WTC11 (cell line): Measurements from ENCODE around the gene CDH11. TPM values are rescaled to one million over a fixed set of nuclear protein-coding genes. Genes with fewer than 3 reads are reported as not detected.

Experiments
- ATAC-seq: fragments of 200-7000 bp; cut with Tn5 transposase; 2 replicates; pipeline ENCODE4 v1.10.0; 2021; ENCODE audit warnings: mild to moderate bottlenecking, moderate library complexity
- CTCF ChIA-PET: fragments of 300-600 bp; sonication (Branson Sonifier 250); formaldehyde crosslinking; loops from one replicate; lab custom pipeline; 2021; ENCODE audit warnings: antibody characterized with exemption; lab: Charles Lee
- POLR2A ChIA-PET: fragments of 350-600 bp; sonication (Branson Sonifier 250); formaldehyde crosslinking; loops from one replicate; lab custom pipeline; 2021; ENCODE audit warnings: antibody characterized with exemption; lab: Charles Lee
- DNase-seq: peaks from one replicate; pipeline ENCODE4 v3.0.0; 2021; ENCODE audit warnings: low spot score
- H3K27ac Mint-ChIP-seq: 2 replicates; pipeline ENCODE4 v1.8.0; 2021; ENCODE audit warnings: mixed read lengths
- H3K27me3 Mint-ChIP-seq: 2 replicates; pipeline ENCODE4 v1.8.0; 2021; ENCODE audit warnings: low read depth, mild to moderate bottlenecking, moderate library complexity, mixed read lengths
- H3K36me3 Mint-ChIP-seq: 2 replicates; pipeline ENCODE4 v1.8.0; 2021; ENCODE audit warnings: mixed read lengths
- H3K4me1 Mint-ChIP-seq: 2 replicates; pipeline ENCODE4 v1.8.0; 2022; ENCODE audit warnings: mixed read lengths
- H3K4me3 Mint-ChIP-seq: 2 replicates; pipeline ENCODE4 v1.8.0; 2021; ENCODE audit warnings: mild to moderate bottlenecking, moderate library complexity, mixed read lengths
- H3K9me3 Mint-ChIP-seq: 2 replicates; pipeline ENCODE4 v1.8.0; 2021; ENCODE audit warnings: mixed read lengths
- ARID4B ChIP-seq: sonication (generic); formaldehyde crosslinking; IDR thresholded peaks from 2 replicates; pipeline ENCODE4 v1.8.0; 2023; ENCODE audit warnings: missing genetic modification reagents, mild to moderate bottlenecking, borderline replicate concordance
- ATF6 ChIP-seq: sonication (generic); formaldehyde crosslinking; IDR thresholded peaks from 2 replicates; pipeline ENCODE4 v1.8.1; 2023; ENCODE audit warnings: mild to moderate bottlenecking, missing genetic modification reagents
- CBFB ChIP-seq: sonication (generic); formaldehyde crosslinking; IDR thresholded peaks from 2 replicates; pipeline ENCODE4 v1.8.1; 2022; ENCODE audit warnings: mild to moderate bottlenecking, low read depth, missing genetic modification reagents
- FOXJ3 ChIP-seq: sonication (generic); formaldehyde crosslinking; IDR thresholded peaks from 2 replicates; pipeline ENCODE4 v1.9.0; 2021; ENCODE audit warnings: missing genetic modification reagents, mild to moderate bottlenecking, borderline replicate concordance
- FOXK1 ChIP-seq: sonication (generic); formaldehyde crosslinking; IDR thresholded peaks from 2 replicates; pipeline ENCODE4 v1.8.0; 2022; ENCODE audit warnings: mild to moderate bottlenecking, moderate library complexity, missing genetic modification reagents
- FOXP4 ChIP-seq: sonication (generic); formaldehyde crosslinking; IDR thresholded peaks from 2 replicates; pipeline ENCODE4 v1.8.0; 2022; ENCODE audit warnings: mild to moderate bottlenecking, missing genetic modification reagents
- IRF2 ChIP-seq: sonication (generic); formaldehyde crosslinking; IDR thresholded peaks from 2 replicates; pipeline ENCODE4 v1.8.0; 2022; ENCODE audit warnings: low read depth, missing genetic modification reagents, borderline replicate concordance
- MAX ChIP-seq: sonication (generic); formaldehyde crosslinking; IDR thresholded peaks from 2 replicates; pipeline ENCODE4 v1.8.0; 2022; ENCODE audit warnings: mild to moderate bottlenecking, missing genetic modification reagents
- MLX ChIP-seq: sonication (generic); formaldehyde crosslinking; IDR thresholded peaks from 2 replicates; pipeline ENCODE4 v1.8.1; 2023; ENCODE audit warnings: mild to moderate bottlenecking, missing genetic modification reagents, moderate library complexity
- MYBL2 ChIP-seq: sonication (generic); formaldehyde crosslinking; IDR thresholded peaks from 2 replicates; pipeline ENCODE4 v1.8.1; 2023; ENCODE audit warnings: mild to moderate bottlenecking, moderate library complexity, missing genetic modification reagents
- NR1H2 ChIP-seq: sonication (generic); formaldehyde crosslinking; IDR thresholded peaks from 2 replicates; pipeline ENCODE4 v1.9.0; 2021; ENCODE audit warnings: mild to moderate bottlenecking, moderate library complexity, missing genetic modification reagents
- PRRX2 ChIP-seq: fragments of 250-450 bp; sonication (Bioruptor Pico); IDR thresholded peaks from 2 replicates; pipeline ENCODE4 v1.8.0; 2021; ENCODE audit warnings: mild to moderate bottlenecking
- STAT6 ChIP-seq: sonication (generic); formaldehyde crosslinking; conservative IDR thresholded peaks from 2 replicates; pipeline ENCODE4 v1.8.1; 2023; ENCODE audit warnings: mild to moderate bottlenecking, low read depth, missing genetic modification reagents, moderate library complexity
- TEAD1 ChIP-seq: sonication (generic); formaldehyde crosslinking; IDR thresholded peaks from 2 replicates; pipeline ENCODE4 v1.8.0; 2022; ENCODE audit warnings: mild to moderate bottlenecking, missing genetic modification reagents
- TP53 ChIP-seq: sonication (generic); formaldehyde crosslinking; IDR thresholded peaks from 2 replicates; pipeline ENCODE4 v1.8.1; 2023; ENCODE audit warnings: mild to moderate bottlenecking, missing genetic modification reagents
- ZBTB21 ChIP-seq: sonication (generic); formaldehyde crosslinking; IDR thresholded peaks from 2 replicates; pipeline ENCODE4 v1.8.1; 2023; ENCODE audit warnings: mild to moderate bottlenecking, missing genetic modification reagents, borderline replicate concordance
- ZMAT4 ChIP-seq: fragments of 250-450 bp; sonication (Bioruptor Pico); IDR thresholded peaks from 2 replicates; pipeline ENCODE4 v1.9.0; 2021; ENCODE audit warnings: mild to moderate bottlenecking
- total RNA-seq: library from RNA; stranded (reverse); gene quantifications from 3 replicates; pipeline ENCODE4 v1.2.3, GENCODE V29; 2021
- TF ChIP-seq, protein P1 (sequence below): fragments of 250-450 bp; sonication (Bioruptor Pico); IDR thresholded peaks from 2 replicates; pipeline ENCODE4 v1.8.0; 2021; ENCODE audit warnings: mild to moderate bottlenecking
- TF ChIP-seq, protein P2 (sequence below): sonication (generic); formaldehyde crosslinking; IDR thresholded peaks from 2 replicates; pipeline ENCODE4 v1.8.1; 2022; ENCODE audit warnings: mild to moderate bottlenecking, missing genetic modification reagents, moderate library complexity, borderline replicate concordance

The CDH11 gene
- total RNA-seq, 1 experiment from 2014 or later = 11.6 TPM

- TF ChIP-seq TP53 (CRISPR knock-in tag) = no peak
These were observed 26.9 kb upstream of the CDH11 start (continued) for GRCh38 chr16:65148804-65149203.

DNA sequence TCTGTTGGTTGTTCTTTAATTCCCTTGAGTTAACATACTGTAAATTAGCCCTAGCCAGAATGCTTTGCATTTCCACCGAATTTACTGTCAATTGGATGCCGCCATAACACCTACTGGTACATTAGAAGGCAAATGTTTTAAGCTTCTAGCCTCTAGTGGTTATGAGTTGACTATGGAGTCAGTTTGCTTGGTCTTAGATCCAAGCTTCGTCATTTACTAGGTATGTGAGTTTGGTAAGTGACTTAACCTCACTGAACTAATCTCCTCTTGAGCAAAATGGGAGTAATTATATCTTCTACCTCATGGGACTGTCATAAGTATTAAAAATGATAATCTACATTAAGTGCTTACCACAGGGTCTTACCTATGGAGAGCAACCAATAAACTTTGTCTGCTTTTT is 20.4 kb upstream of the CDH11 start:
- TF ChIP-seq FOXJ3 (CRISPR knock-in tag) (no peak), CBFB (no peak), MYBL2 (CRISPR knock-in tag) (no peak), STAT6 (no peak), IRF2 (CRISPR knock-in tag) (no peak), MLX (CRISPR knock-in tag) (no peak), FOXK1 (no peak), PRRX2 (no peak), ZMAT4 (no peak), ATF6 (no peak), ZBTB21 (CRISPR knock-in tag) (no peak), MAX (no peak), ARID4B (CRISPR knock-in tag) (no peak)
- ChIA-PET POLR2A (interaction anchor here (0.5 kb wide), 1 partner anchor 9 kb away, joined by 3 read pairs; no protein-coding TSS in a partner anchor), CTCF (no interaction called here)
- no peaks in the 10 kb centered on the region for H3K4me1 Mint-ChIP-seq
- DNase-seq (no peak), ATAC-seq (no peak)
- H3K27me3 Mint-ChIP-seq = no peaks in the 10 kb centered on the region; the same call in none of the 2 replicates
- H3K27ac Mint-ChIP-seq = no peak overlapping the region
- no peaks in the 10 kb centered on the region for H3K9me3 Mint-ChIP-seq
- H3K36me3 Mint-ChIP-seq = no peaks in the 10 kb centered on the region
- H3K4me3 Mint-ChIP-seq = no peak overlapping the region

DNA sequence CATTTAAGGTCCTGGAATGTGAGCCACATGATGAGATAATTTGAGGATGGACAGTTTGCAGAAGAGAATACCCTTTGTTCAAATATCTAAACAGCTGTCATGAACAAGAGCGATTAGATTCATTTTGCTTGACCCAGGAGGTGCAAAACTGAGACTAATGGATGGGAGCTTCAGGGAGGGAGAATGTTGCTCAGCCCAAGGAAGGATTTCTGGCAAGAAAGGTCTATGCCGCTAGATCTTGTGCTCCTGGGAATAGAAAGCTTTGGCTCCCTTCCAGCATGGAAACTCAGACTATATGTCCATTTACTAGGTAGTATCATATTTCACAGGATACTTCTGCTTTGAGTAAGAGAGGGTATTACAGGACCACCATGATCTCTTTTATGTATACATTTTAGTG is 14.8 kb upstream of the CDH11 start:
- H3K27me3 Mint-ChIP-seq = peaks cover 7% of the 10 kb centered on the region; the same call in 1 of the 2 replicates
- H3K4me3 Mint-ChIP-seq = no peak overlapping the region
- H3K36me3 Mint-ChIP-seq = no peaks in the 10 kb centered on the region
- ChIA-PET POLR2A (no interaction called here), CTCF (no interaction called here)
- H3K9me3 Mint-ChIP-seq = no peaks in the 10 kb centered on the region
- DNase-seq (no peak), ATAC-seq (no peak)
- no peak overlapping the region for H3K27ac Mint-ChIP-seq
- no peaks in the 10 kb centered on the region for H3K4me1 Mint-ChIP-seq
- no peak for TF ChIP-seq FOXP4 (CRISPR knock-in tag)
- TF ChIP-seq FOXK1 = no peak
- TF ChIP-seq, protein P1, sequence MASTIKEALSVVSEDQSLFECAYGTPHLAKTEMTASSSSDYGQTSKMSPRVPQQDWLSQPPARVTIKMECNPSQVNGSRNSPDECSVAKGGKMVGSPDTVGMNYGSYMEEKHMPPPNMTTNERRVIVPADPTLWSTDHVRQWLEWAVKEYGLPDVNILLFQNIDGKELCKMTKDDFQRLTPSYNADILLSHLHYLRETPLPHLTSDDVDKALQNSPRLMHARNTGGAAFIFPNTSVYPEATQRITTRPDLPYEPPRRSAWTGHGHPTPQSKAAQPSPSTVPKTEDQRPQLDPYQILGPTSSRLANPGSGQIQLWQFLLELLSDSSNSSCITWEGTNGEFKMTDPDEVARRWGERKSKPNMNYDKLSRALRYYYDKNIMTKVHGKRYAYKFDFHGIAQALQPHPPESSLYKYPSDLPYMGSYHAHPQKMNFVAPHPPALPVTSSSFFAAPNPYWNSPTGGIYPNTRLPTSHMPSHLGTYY = no peak
- TF ChIP-seq, protein P2, sequence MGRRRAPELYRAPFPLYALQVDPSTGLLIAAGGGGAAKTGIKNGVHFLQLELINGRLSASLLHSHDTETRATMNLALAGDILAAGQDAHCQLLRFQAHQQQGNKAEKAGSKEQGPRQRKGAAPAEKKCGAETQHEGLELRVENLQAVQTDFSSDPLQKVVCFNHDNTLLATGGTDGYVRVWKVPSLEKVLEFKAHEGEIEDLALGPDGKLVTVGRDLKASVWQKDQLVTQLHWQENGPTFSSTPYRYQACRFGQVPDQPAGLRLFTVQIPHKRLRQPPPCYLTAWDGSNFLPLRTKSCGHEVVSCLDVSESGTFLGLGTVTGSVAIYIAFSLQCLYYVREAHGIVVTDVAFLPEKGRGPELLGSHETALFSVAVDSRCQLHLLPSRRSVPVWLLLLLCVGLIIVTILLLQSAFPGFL (CRISPR knock-in tag) = no peak
- TF ChIP-seq NR1H2 (CRISPR knock-in tag) = no peak
- no peak for TF ChIP-seq TEAD1
